Dedifferentiated amniotic fluid mesenchymal stem cell (primary cell): Measurements from ENCODE around the gene SAMSN1.

Source experiments
- DNase-seq: peaks from one replicate; pipeline ENCODE4 v3.0.0-alpha.2; 2016; ENCODE audit errors: extremely low spot score

SAMSN1 gene

DNA sequence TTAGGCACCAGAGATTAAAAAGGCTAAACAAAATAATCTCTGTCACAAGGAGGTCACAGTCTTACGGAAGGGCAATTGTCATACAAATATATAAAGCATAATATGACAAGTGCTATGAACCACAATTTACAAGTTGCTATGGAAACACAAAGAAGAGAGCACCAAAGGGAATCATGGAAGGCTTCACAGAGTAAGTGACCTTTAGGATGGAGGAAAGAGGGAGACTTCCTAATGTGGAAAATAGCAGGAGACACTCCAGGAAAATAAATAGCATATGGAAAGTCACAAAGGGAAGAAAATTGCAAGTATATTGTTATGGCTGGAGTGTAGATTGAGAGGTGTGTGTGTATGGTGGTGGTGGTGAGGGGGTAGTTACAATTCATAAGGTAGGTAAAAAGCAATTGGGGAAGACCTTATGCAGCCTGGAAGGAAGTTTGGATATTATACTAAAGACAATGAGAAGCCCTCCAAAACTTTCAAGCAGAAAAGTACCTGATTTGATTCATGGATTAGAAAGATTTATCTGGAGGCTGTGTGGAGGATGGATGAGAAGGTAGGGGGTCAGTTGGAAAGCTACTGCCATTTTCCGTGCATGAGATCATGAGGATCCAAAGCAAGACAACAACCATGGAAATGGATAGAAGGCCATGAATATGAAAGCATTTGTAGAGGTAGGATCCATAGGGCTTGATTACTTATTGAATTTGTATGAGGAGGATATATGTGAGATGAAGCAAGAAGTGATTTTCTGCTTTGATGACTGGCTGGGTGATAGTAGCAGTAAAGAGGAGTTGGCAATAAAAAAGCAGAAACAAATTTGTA is 61.7 kb downstream of the SAMSN1 start:
- no peak for DNase-seq

GRCh38 chr21:14483296-14483695 is 62.8 kb downstream of the SAMSN1 start:
- no peak for DNase-seq

GRCh38 chr21:14482165-14482564 is 64.0 kb downstream of the SAMSN1 start:
- no peak for DNase-seq

GRCh38 chr21:14480411-14481031 is 65.6 kb downstream of the SAMSN1 start:
- DNase-seq: no peak

- no peak for DNase-seq
These were observed 66.8 kb downstream of the SAMSN1 start for GRCh38 chr21:14479241-14479786.

DNA sequence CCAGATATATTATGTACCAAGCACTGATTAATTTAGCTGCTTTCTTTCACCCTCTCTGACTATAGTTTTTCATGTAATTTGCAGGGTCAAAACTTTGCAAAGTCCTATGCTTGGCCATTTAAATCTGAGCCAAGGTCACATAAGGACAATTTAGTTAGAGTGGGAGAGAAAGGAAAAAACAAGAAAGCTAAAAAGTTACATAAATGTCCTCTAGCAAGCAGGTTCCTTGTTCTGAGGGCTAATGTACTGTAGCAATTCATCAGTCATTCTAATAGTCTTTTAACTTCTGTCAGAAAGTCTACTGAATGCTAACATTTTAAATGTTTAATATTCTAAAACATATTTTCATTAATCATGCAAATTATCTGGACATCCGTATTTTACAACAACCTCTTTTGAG is 68.3 kb downstream of the SAMSN1 start:
- no peak for DNase-seq

DNA sequence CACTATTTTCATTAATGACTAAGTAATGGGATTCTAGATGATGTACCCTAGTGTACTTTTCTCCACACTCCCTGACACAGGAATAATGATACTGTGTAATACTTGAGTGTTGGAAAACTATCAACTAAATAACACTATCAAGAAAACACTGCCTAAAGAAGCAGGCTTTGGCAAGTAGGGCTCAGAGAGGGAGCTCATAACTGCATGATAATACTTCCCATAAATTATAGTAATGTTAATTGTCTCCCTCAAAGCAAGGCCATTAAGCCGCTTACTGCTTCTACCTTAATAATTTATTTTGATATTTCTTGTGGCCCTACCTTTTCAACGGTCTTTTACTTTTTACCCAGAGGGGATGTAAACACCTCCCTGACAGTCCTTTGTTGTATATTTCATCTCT is 69.0 kb downstream of the SAMSN1 start:
- DNase-seq: no peak

GRCh38 chr21:14474995-14475394 is 71.1 kb downstream of the SAMSN1 start:
- no peak for DNase-seq

DNA sequence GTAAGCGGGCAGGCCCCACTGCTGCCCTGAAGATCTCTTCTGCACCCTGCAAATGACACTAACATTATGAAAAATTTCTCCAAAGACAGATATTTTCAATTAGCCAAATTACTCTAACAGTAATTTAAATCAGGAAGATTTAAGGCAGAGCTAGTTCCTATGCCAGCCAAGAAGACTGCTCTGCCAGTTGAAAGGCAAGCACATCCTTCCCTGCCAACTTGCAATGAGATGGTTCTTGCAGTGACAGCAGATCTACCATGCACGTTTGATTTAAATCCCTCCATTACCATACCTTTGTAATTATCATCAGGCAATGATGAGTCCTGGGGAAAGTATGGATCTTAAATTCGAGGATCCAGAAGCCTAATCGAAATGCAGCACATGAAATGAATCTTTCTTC is 76.5 kb downstream of the SAMSN1 start:
- DNase-seq: no peak

- no peak for DNase-seq
These were observed 79.4 kb downstream of the SAMSN1 start for GRCh38 chr21:14466715-14467114.

- DNase-seq: no peak
These were observed 88.4 kb downstream of the SAMSN1 start for GRCh38 chr21:14457762-14458161.

- no peak for DNase-seq
These were observed 89.2 kb downstream of the SAMSN1 start for GRCh38 chr21:14456911-14457310.

GRCh38 chr21:14454016-14455009 is 91.8 kb downstream of the SAMSN1 start:
- DNase-seq: no peak

- DNase-seq: no peak
These were observed 92.6 kb downstream of the SAMSN1 start for GRCh38 chr21:14453339-14454015.

GRCh38 chr21:14452727-14453241 is 93.3 kb downstream of the SAMSN1 start:
- DNase-seq: no peak

DNA sequence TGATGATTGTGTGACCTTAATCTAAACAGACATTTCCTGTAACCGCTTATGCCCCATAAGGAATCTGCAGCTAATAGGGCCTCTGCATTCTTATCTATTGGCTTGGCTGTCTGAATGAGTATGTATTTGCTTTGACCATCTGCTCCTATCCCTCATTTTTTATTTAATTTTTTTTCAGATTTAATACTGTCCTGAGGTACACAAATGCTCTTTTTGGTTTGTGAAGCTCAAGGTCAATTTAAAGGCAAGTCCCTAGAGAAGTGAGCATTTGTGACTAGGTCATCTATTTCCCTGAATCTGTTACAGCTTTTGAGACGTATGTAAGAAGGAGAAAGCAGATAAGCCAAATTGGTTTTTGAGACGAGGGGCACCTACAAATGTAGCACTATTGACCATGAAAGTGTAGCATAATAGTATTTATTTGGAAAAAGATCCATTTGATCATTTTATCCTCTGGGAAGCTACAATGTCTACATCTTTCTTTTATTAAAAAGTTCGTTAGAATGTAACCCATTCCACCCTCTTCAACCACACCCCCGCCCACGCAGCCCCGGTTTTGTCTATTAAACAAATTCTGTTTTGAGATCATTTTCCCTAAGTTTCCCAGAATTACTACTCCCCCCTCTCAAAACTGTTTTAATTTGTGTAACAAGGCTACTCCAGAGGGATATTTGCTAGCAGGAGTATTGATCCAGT is 93.9 kb downstream of the SAMSN1 start:
- no peak for DNase-seq

DNA sequence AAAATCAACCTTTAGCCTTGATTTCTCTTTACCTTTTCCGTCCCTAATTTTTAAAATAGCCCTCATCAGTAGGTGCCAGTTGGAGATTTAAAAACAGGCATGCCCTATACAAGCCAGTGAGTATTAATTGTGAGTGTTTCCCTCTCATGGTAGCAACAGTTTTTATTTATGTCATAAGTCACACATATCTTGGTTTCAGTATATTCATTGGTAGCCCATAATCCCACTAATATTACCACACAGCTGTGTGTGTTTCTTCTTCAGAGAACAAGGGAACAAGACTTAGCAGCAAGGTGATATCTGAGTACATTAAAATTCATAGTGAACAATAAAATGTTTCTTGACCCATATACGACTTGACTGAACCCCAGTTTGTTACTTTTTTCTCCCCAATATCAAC is 94.6 kb downstream of the SAMSN1 start:
- DNase-seq: no peak

- DNase-seq: no peak
These were observed 97.3 kb downstream of the SAMSN1 start for GRCh38 chr21:14448784-14449183.

DNA sequence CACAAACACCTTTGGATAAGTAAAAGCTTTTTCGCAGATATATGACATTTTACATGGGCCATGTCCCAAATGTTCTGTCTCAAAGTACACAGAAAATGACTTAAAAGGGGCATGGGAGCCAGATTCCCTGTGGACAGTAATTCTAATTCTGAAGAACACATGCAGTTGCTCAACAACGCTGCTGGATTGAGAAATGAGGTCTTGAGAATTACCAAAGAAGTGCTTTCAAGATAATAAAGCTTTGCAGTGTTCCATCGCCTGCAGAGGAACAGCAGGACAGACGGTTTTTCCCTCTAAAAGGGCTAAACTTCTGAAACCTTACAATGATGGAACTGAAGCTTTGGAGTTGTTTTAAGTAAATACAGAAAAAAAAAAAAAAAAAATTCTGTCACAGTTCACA is 107.9 kb downstream of the SAMSN1 start:
- no peak for DNase-seq

DNA sequence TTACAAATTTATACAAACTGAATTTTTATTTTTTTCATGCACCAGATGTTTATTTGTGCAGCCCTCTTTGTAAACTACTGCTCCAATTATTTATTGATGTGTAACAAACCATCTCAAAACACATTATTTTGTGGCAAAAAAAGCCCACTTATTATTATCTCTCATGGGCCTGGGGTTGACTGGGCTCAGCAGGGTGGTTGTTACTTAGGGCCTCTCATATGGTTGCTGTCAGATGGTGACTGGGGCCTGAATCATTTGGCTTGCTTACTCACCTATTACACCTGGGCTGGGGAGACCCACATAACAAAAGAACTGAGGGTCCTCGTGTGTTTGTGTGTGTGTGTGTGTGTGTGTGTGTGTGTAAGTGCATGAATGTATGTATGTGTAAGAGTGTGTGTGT is 110.7 kb downstream of the SAMSN1 start:
- no peak for DNase-seq
